GM12801 (cell line): ENCODE measurements around the gene TRIM2.

Source experiments
- CTCF ChIP-seq: IDR thresholded peaks from one replicate; pipeline ENCODE4 v1.5.1; 2011; ENCODE audit warnings: control low read depth; ENCODE audit not compliant: insufficient read length; ENCODE audit errors: extremely low read depth

TRIM2 gene

GRCh38 chr4:153369021-153369420 is 164.8 kb downstream of the TRIM2 start:
- no peak for TF ChIP-seq CTCF

- TF ChIP-seq CTCF = no peak
Observed at GRCh38 chr4:153371701-153372234, 167.5 kb downstream of the TRIM2 start.

GRCh38 chr4:153372967-153373562 is 168.8 kb downstream of the TRIM2 start:
- TF ChIP-seq CTCF = no peak

- TF ChIP-seq CTCF = no peak
Observed at GRCh38 chr4:153374442-153374841, 170.2 kb downstream of the TRIM2 start.

- no peak for TF ChIP-seq CTCF
Observed at GRCh38 chr4:153375303-153375702, 171.1 kb downstream of the TRIM2 start.

GRCh38 chr4:153383131-153383530 is 178.9 kb downstream of the TRIM2 start:
- no peak for TF ChIP-seq CTCF

GRCh38 chr4:153384160-153384559 is 179.9 kb downstream of the TRIM2 start:
- TF ChIP-seq CTCF = no peak
